ENCODE measurements around the gene ZNF467.

ZNF467 gene, protein sequence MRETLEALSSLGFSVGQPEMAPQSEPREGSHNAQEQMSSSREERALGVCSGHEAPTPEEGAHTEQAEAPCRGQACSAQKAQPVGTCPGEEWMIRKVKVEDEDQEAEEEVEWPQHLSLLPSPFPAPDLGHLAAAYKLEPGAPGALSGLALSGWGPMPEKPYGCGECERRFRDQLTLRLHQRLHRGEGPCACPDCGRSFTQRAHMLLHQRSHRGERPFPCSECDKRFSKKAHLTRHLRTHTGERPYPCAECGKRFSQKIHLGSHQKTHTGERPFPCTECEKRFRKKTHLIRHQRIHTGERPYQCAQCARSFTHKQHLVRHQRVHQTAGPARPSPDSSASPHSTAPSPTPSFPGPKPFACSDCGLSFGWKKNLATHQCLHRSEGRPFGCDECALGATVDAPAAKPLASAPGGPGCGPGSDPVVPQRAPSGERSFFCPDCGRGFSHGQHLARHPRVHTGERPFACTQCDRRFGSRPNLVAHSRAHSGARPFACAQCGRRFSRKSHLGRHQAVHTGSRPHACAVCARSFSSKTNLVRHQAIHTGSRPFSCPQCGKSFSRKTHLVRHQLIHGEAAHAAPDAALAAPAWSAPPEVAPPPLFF

DNA sequence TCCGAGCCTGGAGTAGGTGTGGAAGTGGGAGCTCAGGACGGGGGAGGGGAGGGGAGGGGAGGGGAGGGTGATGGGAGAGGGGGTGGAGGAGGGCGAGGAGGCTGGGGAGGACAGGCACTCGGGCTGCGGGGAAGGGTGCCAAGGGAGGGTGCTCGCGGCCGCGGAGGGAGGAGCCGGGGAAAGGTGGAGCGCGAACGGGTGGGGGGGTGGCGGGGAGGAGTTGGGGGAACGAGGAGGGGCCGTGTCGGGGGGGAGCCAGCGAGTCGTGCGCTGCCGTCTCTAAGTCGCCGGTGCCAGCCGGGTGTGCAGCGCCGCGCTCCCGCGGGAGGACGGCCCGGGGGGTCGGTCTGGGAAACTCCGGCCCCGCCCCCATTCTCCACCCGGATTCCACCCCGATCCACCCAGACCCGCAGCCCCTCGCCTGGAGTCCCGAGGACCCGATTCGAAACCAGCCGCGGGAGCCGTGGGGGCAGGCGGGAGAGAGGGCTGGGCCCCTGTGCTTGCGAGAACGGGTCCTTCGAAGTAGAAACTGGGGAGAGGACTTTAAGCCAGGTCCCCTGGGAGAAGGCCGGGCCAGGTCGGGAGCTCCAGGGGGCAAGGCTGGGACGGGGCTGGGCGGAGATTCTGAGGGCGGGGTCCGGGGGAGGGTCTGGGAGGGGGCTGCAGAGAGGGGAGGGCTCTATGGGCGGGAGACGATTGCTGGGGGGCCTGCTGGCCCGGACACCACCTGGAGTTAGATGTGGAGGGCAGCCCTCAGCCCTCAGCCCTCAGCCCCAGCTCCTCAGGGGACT is at the start of gene ZNF467:
Gene ZNF467, minus strand, starts transcription at position 143 of the 791 bp plus-strand sequence. CDS start 2,556 bp downstream, outside the sequence.
- Histone ChIP-seq H3K4me3 (ENCODE audit: low read length) (peak within 1 kb of the TSS; percentile 66; the same call in 1 of the 2 replicates), H3K4me1 (ENCODE audit: insufficient read depth, low read length) (peaks cover 6% of the 10 kb centered on the region; the same call in 1 of the 2 replicates), H3K9me3 (ENCODE audit: insufficient read depth, low read depth, low read length) (no peaks in the 10 kb centered on the region), H3K36me3 (ENCODE audit: insufficient read depth, low read depth, low read length) (no peaks in the 10 kb centered on the region), H3K9ac (ENCODE audit: low read depth, low read length) (peak within 1 kb of the TSS; percentile 48; the same call in 1 of the 2 replicates), H3K27ac (ENCODE audit: low read length) (no peak within 1 kb of the TSS), H3K27me3 (ENCODE audit: insufficient read depth, low read length) (peaks cover 59% of the 10 kb centered on the region)

DNA sequence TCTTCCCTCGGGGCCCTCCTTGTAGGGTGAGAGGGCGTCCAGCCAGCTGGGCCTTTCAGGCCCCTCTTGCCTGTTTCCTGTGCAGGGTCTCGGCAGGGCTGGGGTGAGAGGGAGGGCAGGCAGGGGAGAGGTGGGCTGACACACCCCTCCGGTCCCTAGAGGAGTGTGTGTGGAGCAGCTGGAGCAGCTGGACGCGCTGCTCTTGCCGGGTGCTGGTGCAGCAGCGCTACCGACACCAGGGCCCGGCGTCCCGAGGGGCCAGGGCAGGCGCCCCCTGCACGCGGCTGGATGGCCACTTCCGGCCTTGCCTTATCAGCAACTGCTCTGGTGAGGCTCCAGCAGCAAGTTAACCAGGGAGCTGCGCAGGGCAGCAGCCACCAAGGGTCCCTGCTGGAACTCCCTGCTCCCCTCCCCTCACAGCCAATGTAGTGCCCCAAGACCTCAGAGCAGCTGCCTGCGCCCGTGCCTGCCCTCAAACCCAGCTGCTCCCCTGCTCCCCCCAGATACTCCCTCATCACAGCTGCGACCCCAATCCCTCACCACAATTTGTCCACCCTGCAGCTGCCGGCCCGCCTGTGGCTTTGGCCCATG is 49.1 kb upstream of the ZNF467 start:
- H3K9ac ChIP-seq (ENCODE audit: low read depth, low read length) = no peak overlapping the region
- no peaks in the 10 kb centered on the region for H3K4me1 ChIP-seq (ENCODE audit: insufficient read depth, low read length)
- H3K27ac ChIP-seq (ENCODE audit: low read length) = no peak overlapping the region
- H3K9me3 ChIP-seq (ENCODE audit: insufficient read depth, low read depth, low read length) = peaks cover 14% of the 10 kb centered on the region
- no peak overlapping the region for H3K4me3 ChIP-seq (ENCODE audit: low read length)
- no peaks in the 10 kb centered on the region for H3K36me3 ChIP-seq (ENCODE audit: insufficient read depth, low read depth, low read length)
- no peaks in the 10 kb centered on the region for H3K27me3 ChIP-seq (ENCODE audit: insufficient read depth, low read length)

DNA sequence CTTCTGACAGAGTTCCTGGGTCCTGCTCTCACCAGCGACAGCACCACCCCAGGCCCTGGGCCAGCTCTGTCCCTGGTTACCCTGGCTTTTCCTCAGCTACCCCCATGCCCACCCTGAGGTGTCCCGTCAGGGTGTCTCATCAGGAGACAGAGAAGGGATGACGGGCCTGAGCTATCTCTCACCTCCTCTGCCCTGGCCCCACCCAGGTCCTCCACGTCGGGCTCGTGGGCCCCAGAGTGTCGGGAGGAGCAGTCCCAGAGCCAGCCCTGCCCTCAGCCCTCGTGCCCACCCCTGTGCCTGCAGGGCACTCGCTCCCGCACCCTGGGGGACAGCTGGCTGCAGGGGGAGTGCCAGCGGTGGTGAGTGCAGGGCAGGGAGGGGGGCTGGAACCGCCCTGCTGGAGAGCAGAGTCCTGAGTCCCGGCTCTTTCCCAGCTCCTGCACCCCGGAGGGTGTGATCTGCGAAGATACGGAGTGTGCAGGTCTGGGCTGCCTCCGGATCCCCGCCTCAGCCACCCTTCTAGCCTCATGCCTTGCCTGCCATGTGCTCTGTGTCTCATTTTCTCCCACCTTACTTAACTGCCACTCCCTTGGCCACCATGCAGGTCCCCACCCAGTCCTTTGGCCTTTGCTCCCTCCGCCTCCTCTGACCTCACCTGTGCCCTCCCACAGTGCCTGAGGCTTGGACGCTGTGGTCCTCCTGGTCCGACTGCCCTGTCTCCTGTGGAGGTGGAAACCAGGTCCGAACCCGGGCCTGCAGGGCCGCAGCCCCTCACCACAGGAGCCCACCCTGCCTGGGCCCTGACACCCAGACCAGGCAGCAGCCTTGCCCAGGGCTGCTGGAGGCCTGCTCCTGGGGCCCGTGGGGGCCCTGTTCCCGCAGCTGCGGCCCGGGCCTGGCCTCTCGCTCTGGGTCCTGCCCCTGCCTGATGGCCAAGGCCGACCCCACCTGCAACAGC is 48.1 kb upstream of the ZNF467 start:
- Histone ChIP-seq H3K36me3 (ENCODE audit: insufficient read depth, low read depth, low read length) (no peaks in the 10 kb centered on the region), H3K27ac (ENCODE audit: low read length) (no peak overlapping the region), H3K4me3 (ENCODE audit: low read length) (no peak overlapping the region), H3K9ac (ENCODE audit: low read depth, low read length) (no peak overlapping the region), H3K4me1 (ENCODE audit: insufficient read depth, low read length) (no peaks in the 10 kb centered on the region), H3K9me3 (ENCODE audit: insufficient read depth, low read depth, low read length) (peaks cover 14% of the 10 kb centered on the region), H3K27me3 (ENCODE audit: insufficient read depth, low read length) (no peaks in the 10 kb centered on the region)

DNA sequence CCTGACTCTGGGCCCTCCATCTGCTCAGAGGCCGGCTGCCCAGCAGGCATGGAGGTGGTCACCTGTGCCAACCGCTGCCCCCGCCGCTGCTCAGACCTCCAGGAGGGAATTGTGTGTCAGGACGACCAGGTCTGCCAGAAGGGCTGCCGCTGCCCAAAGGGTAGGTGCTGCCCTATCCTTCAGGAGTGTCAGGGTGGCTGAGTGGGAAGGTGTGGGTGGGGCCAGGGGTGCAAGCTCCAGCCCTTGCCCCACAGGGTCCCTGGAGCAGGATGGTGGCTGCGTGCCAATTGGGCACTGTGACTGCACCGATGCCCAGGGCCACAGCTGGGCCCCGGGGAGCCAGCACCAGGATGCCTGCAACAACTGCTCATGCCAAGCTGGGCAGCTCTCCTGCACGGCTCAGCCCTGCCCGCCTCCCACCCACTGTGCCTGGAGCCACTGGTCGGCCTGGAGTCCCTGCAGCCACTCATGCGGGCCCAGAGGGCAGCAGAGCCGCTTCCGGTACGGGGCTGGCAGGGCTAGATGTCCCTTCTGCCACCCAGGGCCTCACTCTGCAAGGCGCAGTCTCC is 47.3 kb upstream of the ZNF467 start:
- H3K27me3 ChIP-seq (ENCODE audit: insufficient read depth, low read length) = no peaks in the 10 kb centered on the region
- H3K4me3 ChIP-seq (ENCODE audit: low read length) = no peak overlapping the region
- no peak overlapping the region for H3K27ac ChIP-seq (ENCODE audit: low read length)
- H3K36me3 ChIP-seq (ENCODE audit: insufficient read depth, low read depth, low read length) = no peaks in the 10 kb centered on the region
- H3K9ac ChIP-seq (ENCODE audit: low read depth, low read length) = no peak overlapping the region
- no peaks in the 10 kb centered on the region for H3K4me1 ChIP-seq (ENCODE audit: insufficient read depth, low read length)
- peaks cover 14% of the 10 kb centered on the region for H3K9me3 ChIP-seq (ENCODE audit: insufficient read depth, low read depth, low read length)

DNA sequence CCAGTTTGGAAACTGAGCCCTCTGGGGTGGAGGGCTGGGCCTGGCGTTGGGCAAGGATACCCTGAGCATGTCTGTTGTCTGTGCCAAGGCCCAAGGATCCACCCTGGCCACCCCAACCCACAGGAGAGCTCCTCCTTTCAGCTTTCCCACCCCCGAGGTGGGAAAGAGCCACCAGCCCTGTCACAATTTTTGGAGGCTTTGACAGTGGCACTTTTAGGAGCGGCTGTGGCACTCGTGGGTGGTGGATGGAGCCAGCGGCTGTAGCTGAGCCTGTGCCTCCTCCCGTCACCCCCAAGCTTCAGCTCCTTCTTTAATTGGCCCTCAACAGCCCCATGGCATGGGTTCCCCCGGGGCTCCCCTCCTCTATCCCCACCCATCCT is 46.6 kb upstream of the ZNF467 start:
- Histone ChIP-seq H3K27me3 (ENCODE audit: insufficient read depth, low read length) (no peaks in the 10 kb centered on the region), H3K9ac (ENCODE audit: low read depth, low read length) (no peak overlapping the region), H3K9me3 (ENCODE audit: insufficient read depth, low read depth, low read length) (peaks cover 14% of the 10 kb centered on the region), H3K4me3 (ENCODE audit: low read length) (no peak overlapping the region), H3K4me1 (ENCODE audit: insufficient read depth, low read length) (no peaks in the 10 kb centered on the region), H3K27ac (ENCODE audit: low read length) (no peak overlapping the region), H3K36me3 (ENCODE audit: insufficient read depth, low read depth, low read length) (no peaks in the 10 kb centered on the region)

DNA sequence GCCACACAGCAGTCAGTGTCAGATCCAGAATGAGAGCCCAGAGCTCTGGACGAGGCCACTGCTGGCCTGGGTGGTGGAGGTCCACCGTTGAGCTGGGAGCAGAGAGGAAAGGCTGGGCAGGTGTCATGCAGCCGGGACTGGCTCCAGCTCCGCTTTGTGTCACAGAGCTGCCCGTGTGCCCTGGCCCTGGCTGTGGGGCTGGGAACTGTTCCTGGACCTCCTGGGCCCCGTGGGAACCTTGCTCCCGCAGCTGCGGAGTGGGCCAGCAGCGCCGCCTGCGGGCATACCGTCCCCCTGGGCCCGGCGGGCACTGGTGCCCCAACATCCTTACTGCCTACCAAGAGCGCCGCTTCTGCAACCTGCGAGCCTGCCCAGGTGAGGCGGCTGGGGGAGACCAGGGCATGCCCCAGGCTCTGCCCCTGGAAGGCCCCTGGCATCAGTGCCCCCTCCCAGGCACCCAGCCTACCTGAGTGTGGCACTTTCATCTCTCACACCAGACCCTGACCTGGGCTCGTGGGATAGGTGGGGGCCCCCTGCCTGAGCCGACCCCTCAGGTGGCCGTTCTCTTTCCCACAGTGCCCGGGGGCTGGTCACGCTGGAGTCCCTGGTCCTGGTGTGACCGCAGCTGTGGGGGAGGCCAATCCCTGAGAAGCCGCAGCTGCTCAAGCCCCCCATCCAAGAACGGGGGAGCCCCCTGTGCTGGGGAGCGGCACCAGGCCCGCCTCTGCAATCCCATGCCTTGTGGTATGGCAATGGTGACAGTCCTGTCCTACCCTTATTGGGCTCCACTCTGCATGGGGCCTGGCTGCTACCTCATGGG is 46.0 kb upstream of the ZNF467 start:
- Histone ChIP-seq H3K36me3 (ENCODE audit: insufficient read depth, low read depth, low read length) (no peaks in the 10 kb centered on the region), H3K9ac (ENCODE audit: low read depth, low read length) (no peak overlapping the region), H3K27ac (ENCODE audit: low read length) (no peak overlapping the region), H3K27me3 (ENCODE audit: insufficient read depth, low read length) (no peaks in the 10 kb centered on the region), H3K4me3 (ENCODE audit: low read length) (no peak overlapping the region), H3K4me1 (ENCODE audit: insufficient read depth, low read length) (no peaks in the 10 kb centered on the region), H3K9me3 (ENCODE audit: insufficient read depth, low read depth, low read length) (peaks cover 12% of the 10 kb centered on the region)

DNA sequence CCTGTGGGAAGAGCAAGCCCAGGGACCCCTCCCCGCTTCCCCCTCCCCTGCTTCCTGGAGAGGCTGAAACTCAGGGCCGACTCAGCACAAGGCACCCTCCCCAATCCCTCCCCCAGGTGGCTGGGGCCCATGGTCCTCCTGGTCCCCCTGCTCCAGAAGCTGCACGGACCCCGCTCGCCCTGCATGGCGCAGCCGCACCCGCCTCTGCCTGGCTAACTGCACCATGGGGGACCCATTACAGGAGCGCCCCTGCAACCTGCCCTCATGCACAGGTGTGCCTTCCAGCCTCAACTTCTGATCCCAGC is 45.1 kb upstream of the ZNF467 start:
- no peak overlapping the region for H3K4me3 ChIP-seq (ENCODE audit: low read length)
- no peaks in the 10 kb centered on the region for H3K36me3 ChIP-seq (ENCODE audit: insufficient read depth, low read depth, low read length)
- no peaks in the 10 kb centered on the region for H3K4me1 ChIP-seq (ENCODE audit: insufficient read depth, low read length)
- no peak overlapping the region for H3K27ac ChIP-seq (ENCODE audit: low read length)
- no peaks in the 10 kb centered on the region for H3K27me3 ChIP-seq (ENCODE audit: insufficient read depth, low read length)
- no peak overlapping the region for H3K9ac ChIP-seq (ENCODE audit: low read depth, low read length)
- H3K9me3 ChIP-seq (ENCODE audit: insufficient read depth, low read depth, low read length) = peaks cover 4% of the 10 kb centered on the region

DNA sequence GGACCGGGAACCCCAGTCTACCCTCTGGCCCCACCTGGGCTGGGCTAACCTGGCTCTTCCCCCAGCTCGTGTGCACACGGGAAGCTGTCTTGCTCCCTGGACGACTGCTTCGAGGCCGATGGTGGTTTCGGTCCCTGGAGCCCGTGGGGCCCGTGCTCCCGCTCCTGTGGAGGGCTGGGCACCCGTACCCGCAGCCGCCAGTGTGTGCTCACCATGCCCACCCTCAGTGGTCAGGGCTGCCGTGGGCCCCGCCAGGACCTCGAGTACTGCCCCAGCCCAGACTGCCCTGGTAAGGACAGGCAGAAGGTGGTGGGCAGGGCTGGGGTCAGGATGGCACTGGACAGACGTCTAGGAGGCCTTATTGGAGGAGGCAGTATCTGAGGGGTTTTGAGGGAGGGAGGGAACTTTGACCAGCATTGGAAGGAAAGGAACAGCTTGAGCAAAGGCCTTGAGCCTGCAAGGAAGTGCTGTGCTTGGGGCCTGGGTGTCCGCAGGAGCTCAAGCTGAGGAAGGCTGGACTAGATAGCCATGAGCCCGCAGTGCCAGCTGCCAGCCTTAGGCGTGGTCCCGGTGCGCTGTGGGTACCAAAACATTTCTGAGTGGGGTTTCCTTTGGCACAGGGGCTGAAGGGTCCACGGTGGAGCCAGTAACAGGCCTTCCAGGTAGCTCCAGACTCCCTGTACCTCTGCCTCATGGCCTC is 44.6 kb upstream of the ZNF467 start:
- Histone ChIP-seq H3K9ac (ENCODE audit: low read depth, low read length) (no peak overlapping the region), H3K27me3 (ENCODE audit: insufficient read depth, low read length) (no peaks in the 10 kb centered on the region)

DNA sequence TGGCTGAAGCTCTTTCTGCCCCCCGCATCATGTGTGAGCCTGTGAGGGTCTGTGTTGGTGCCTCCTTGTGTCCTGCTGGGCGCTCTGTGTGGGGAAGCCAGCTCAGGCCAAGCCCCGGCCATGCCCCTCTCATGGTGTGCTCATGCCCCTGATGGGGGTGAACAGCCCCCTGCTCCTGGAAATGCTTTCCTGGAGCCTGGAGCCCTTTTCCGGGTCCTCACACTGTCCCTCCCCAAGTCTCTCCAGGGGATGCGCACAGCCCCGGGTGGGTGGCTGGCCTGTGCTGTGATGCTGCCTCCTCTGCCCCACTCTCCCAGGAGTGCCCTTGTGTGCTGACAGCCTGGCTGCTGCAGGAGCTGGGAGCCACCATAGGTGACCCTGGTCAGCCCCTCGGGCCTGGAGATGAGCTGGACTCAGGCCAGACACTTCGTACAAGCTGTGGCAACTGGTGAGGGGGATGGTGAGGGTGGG is 43.9 kb upstream of the ZNF467 start:
- Histone ChIP-seq H3K4me3 (ENCODE audit: low read length) (no peak overlapping the region), H3K27ac (ENCODE audit: low read length) (no peak overlapping the region), H3K4me1 (ENCODE audit: insufficient read depth, low read length) (no peaks in the 10 kb centered on the region), H3K27me3 (ENCODE audit: insufficient read depth, low read length) (no peaks in the 10 kb centered on the region), H3K9ac (ENCODE audit: low read depth, low read length) (no peak overlapping the region), H3K9me3 (ENCODE audit: insufficient read depth, low read depth, low read length) (no peaks in the 10 kb centered on the region), H3K36me3 (ENCODE audit: insufficient read depth, low read depth, low read length) (no peaks in the 10 kb centered on the region)

More for the DNA sequence above, 44.6 kb upstream of the ZNF467 start:
- Histone ChIP-seq H3K36me3 (ENCODE audit: insufficient read depth, low read depth, low read length) (no peaks in the 10 kb centered on the region), H3K4me1 (ENCODE audit: insufficient read depth, low read length) (no peaks in the 10 kb centered on the region), H3K4me3 (ENCODE audit: low read length) (no peak overlapping the region), H3K9me3 (ENCODE audit: insufficient read depth, low read depth, low read length) (no peaks in the 10 kb centered on the region), H3K27ac (ENCODE audit: low read length) (no peak overlapping the region)

DNA sequence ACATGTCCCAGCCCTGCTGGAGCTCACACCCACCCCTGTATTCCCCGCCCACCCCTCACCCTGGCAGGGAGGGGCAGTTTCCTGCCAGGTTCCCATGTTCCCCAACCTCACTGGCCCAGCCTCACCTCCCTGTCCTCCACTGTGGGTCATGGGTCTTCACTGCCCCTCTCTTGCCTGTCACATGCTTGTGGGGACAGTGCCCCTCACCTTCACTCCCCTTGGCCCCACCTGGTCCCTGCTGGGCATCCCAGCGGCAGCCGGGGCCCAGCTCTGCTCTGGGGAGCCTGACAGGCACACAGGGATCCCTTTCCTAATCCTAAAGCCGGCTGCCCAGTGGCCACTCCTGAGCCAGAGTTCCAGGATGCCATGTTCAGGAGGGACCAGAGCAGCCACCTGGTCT is 43.4 kb upstream of the ZNF467 start:
- H3K4me1 ChIP-seq (ENCODE audit: insufficient read depth, low read length) = no peaks in the 10 kb centered on the region
- no peaks in the 10 kb centered on the region for H3K9me3 ChIP-seq (ENCODE audit: insufficient read depth, low read depth, low read length)
- H3K9ac ChIP-seq (ENCODE audit: low read depth, low read length) = no peak overlapping the region
- H3K27me3 ChIP-seq (ENCODE audit: insufficient read depth, low read length) = no peaks in the 10 kb centered on the region
- no peak overlapping the region for H3K4me3 ChIP-seq (ENCODE audit: low read length)
- no peaks in the 10 kb centered on the region for H3K36me3 ChIP-seq (ENCODE audit: insufficient read depth, low read depth, low read length)
- H3K27ac ChIP-seq (ENCODE audit: low read length) = no peak overlapping the region
